ENCODE measurements around the gene DNAH9. TPM values are rescaled to one million over a fixed set of nuclear protein-coding genes. Genes with fewer than 3 reads are reported as not detected.

DNAH9 gene
- polyA plus RNA-seq, 1 donor from 2014 or later, result 2.0 TPM

- Histone ChIP-seq H3K4me3 (ENCODE audit: low read length) (no peak overlapping the region), H3K27me3 (ENCODE audit: insufficient read depth, low read depth, low read length) (no peaks in the 10 kb centered on the region), H2AFZ (ENCODE audit: low read depth, low read length) (no peak overlapping the region), H3K9ac (ENCODE audit: low read length) (no peak overlapping the region), H3K4me2 (ENCODE audit: low read length) (no peak overlapping the region), H4K20me1 (ENCODE audit: insufficient read depth) (no peaks in the 10 kb centered on the region), H3K36me3 (ENCODE audit: insufficient read depth, low read length) (no peaks in the 10 kb centered on the region), H3K9me2 (ENCODE audit: insufficient read depth, low read length) (no peaks in the 10 kb centered on the region), H3K27ac (ENCODE audit: low read length) (no peak overlapping the region), H3K79me2 (replicated peaks; ENCODE audit: insufficient read depth, low read length) (no peaks in the 10 kb centered on the region), H3K9me3 (ENCODE audit: low read length) (no peaks in the 10 kb centered on the region), H3F3A (ENCODE audit: insufficient read depth, low read length, poor library complexity, severe bottlenecking) (no peaks in the 10 kb centered on the region)
- TF ChIP-seq TAF1 (IDR thresholded peaks at IDR 0.05; ENCODE audit: low read depth) (no peak), REST (IDR thresholded peaks at IDR 0.05; ENCODE audit: borderline replicate concordance) (no peak), SMC3 (conservative IDR thresholded peaks at IDR 0.05; ENCODE audit: poor library complexity) (no peak), EP300 (conservative IDR thresholded peaks at IDR 0.05; ENCODE audit: poor library complexity, severe bottlenecking) (no peak), MXI1 (conservative IDR thresholded peaks at IDR 0.05; ENCODE audit: poor library complexity, severe bottlenecking) (no peak), POLR2AphosphoS5 (IDR thresholded peaks at IDR 0.05) (no peak), RAD21 (conservative IDR thresholded peaks at IDR 0.05) (no peak), EZH2 (IDR thresholded peaks at IDR 0.05; ENCODE audit: borderline replicate concordance, insufficient read depth, low read length, poor library complexity, severe bottlenecking) (no peak)
- TF ChIP-seq, protein P1, sequence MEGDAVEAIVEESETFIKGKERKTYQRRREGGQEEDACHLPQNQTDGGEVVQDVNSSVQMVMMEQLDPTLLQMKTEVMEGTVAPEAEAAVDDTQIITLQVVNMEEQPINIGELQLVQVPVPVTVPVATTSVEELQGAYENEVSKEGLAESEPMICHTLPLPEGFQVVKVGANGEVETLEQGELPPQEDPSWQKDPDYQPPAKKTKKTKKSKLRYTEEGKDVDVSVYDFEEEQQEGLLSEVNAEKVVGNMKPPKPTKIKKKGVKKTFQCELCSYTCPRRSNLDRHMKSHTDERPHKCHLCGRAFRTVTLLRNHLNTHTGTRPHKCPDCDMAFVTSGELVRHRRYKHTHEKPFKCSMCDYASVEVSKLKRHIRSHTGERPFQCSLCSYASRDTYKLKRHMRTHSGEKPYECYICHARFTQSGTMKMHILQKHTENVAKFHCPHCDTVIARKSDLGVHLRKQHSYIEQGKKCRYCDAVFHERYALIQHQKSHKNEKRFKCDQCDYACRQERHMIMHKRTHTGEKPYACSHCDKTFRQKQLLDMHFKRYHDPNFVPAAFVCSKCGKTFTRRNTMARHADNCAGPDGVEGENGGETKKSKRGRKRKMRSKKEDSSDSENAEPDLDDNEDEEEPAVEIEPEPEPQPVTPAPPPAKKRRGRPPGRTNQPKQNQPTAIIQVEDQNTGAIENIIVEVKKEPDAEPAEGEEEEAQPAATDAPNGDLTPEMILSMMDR (IDR thresholded peaks at IDR 0.05; ENCODE audit: poor library complexity, severe bottlenecking), result no peak
Observed at GRCh38 chr17:11601661-11602060, 3.4 kb downstream of the DNAH9 start.

DNA sequence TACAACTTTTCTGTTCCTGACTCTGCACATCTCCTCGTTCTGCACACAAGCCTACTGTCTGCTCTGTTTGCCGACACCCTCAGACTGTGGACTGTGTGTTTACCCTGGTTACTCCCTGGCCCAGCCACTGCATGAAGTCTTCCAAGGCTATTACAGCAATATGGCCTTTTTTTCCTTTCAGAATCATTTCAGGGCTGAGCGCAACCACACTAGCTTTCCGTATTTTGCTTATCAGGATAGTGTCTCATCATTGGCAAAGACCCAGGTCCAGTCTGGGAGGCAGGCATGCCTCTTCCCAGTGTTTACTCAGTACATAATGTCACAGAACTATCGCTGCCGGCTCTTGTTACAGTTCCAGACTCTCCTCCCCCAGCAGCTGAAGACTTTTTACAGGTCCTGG is 10.1 kb downstream of the DNAH9 start:
- H3K9ac ChIP-seq (ENCODE audit: low read length), result no peak overlapping the region
- no peaks in the 10 kb centered on the region for H3K9me3 ChIP-seq (ENCODE audit: low read length)
- H3K4me2 ChIP-seq (ENCODE audit: low read length), result no peak overlapping the region
- no peaks in the 10 kb centered on the region for H4K20me1 ChIP-seq (ENCODE audit: insufficient read depth)
- TF ChIP-seq REST (IDR thresholded peaks at IDR 0.05; ENCODE audit: borderline replicate concordance) (no peak), RAD21 (conservative IDR thresholded peaks at IDR 0.05) (no peak), SMC3 (conservative IDR thresholded peaks at IDR 0.05; ENCODE audit: poor library complexity) (no peak), MXI1 (conservative IDR thresholded peaks at IDR 0.05; ENCODE audit: poor library complexity, severe bottlenecking) (no peak), EZH2 (IDR thresholded peaks at IDR 0.05; ENCODE audit: borderline replicate concordance, insufficient read depth, low read length, poor library complexity, severe bottlenecking) (no peak), POLR2AphosphoS5 (IDR thresholded peaks at IDR 0.05) (no peak), EP300 (conservative IDR thresholded peaks at IDR 0.05; ENCODE audit: poor library complexity, severe bottlenecking) (no peak), TAF1 (IDR thresholded peaks at IDR 0.05; ENCODE audit: low read depth) (no peak)
- TF ChIP-seq, protein P1 (IDR thresholded peaks at IDR 0.05; ENCODE audit: poor library complexity, severe bottlenecking), result no peak
- no peaks in the 10 kb centered on the region for H3K9me2 ChIP-seq (ENCODE audit: insufficient read depth, low read length)
- no peak overlapping the region for H3K27ac ChIP-seq (ENCODE audit: low read length)
- no peaks in the 10 kb centered on the region for H3F3A ChIP-seq (ENCODE audit: insufficient read depth, low read length, poor library complexity, severe bottlenecking)
- no peaks in the 10 kb centered on the region for H3K79me2 ChIP-seq (replicated peaks; ENCODE audit: insufficient read depth, low read length)
- H3K27me3 ChIP-seq (ENCODE audit: insufficient read depth, low read depth, low read length), result no peaks in the 10 kb centered on the region
- H3K4me3 ChIP-seq (ENCODE audit: low read length), result no peak overlapping the region
- no peaks in the 10 kb centered on the region for H3K36me3 ChIP-seq (ENCODE audit: insufficient read depth, low read length)
- no peak overlapping the region for H2AFZ ChIP-seq (ENCODE audit: low read depth, low read length)

All from neural cell (in vitro differentiated cells).